PC-3 (cell line): Measurements from ENCODE around the gene KDM4B.

Source experiments
- EZH2 ChIP-seq: fragments of 300-600 bp; sonication (generic); IDR thresholded peaks from one replicate; pipeline ENCODE4 v1.6.1; 2017; ENCODE audit warnings: antibody characterized with exemption, mild to moderate bottlenecking, low read length; ENCODE audit not compliant: unreplicated experiment
- EZH2phosphoT487 ChIP-seq: fragments of 300-600 bp; sonication (generic); IDR thresholded peaks from 2 replicates; pipeline ENCODE4 v1.6.1; 2018; ENCODE audit warnings: mild to moderate bottlenecking, antibody characterized with exemption, low read length, borderline replicate concordance
- TF ChIP-seq, protein P1 (sequence below): fragments of 300-600 bp; sonication (generic); conservative IDR thresholded peaks from 2 replicates; pipeline ENCODE4 v1.5.1; 2017; ENCODE audit warnings: antibody characterized with exemption, low read depth, mild to moderate bottlenecking, low read length

DNA sequence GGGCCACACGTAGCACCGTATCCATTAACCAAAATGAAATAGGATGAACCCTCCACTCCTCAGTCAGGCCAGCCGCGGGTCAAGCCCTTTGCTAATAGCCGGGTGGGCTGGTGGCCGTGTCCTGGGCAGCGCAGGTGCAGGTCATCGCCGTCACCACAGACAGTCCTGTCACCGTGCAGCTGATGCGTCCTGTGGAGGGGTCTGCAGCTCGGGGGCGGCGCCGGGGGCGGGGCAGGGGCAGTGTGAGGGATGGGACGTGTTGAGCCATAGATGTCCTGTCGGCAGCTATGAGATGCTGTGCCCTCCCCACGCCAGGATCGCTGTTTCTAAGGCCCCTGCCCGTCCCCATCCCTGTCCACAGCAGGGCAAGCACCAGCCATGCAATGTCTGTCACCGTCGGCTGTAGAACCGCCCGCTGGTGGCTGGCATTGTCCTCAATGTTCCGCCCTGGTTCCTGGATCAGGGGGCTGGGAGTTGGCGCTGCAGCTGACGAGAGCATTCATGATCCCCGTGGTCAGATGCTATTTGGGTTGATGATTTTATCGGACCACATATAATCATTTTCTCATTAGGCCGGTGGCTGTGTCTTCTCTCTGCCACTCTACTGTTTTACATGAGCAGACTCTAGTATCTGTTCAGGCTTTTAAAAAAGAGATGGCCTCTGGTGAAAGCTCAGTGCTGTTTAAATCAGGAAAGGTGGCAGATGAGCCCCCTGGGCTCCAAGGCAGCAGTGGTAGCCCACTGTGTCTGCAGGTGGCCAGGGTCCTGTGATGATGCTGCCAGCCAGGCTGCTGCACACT, 126.1 kb downstream of the KDM4B start:
- TF ChIP-seq EZH2phosphoT487 (no peak), EZH2 (no peak)
- TF ChIP-seq, protein P1, sequence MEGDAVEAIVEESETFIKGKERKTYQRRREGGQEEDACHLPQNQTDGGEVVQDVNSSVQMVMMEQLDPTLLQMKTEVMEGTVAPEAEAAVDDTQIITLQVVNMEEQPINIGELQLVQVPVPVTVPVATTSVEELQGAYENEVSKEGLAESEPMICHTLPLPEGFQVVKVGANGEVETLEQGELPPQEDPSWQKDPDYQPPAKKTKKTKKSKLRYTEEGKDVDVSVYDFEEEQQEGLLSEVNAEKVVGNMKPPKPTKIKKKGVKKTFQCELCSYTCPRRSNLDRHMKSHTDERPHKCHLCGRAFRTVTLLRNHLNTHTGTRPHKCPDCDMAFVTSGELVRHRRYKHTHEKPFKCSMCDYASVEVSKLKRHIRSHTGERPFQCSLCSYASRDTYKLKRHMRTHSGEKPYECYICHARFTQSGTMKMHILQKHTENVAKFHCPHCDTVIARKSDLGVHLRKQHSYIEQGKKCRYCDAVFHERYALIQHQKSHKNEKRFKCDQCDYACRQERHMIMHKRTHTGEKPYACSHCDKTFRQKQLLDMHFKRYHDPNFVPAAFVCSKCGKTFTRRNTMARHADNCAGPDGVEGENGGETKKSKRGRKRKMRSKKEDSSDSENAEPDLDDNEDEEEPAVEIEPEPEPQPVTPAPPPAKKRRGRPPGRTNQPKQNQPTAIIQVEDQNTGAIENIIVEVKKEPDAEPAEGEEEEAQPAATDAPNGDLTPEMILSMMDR = no peak
